GM12878 (cell line): ENCODE results near the gene NR1I3. TPM values are rescaled to one million over a fixed set of nuclear protein-coding genes. Genes with fewer than 3 reads are reported as not detected.

Source experiments
- BHLHE40 ChIP-seq, 2 experiments: fragments of 450-650 bp in 1 of 2; IDR thresholded peaks; 2 replicates each; pipeline ENCODE4 v1.6.1; 2011 to 2017; ENCODE audit warnings: low read depth in 2 of 2, borderline replicate concordance in 1 of 2, improper control_type of control experiment in 1 of 2, low read length in 1 of 2, mild to moderate bottlenecking in 1 of 2
- CEBPZ ChIP-seq: fragments of 150-350 bp; IDR thresholded peaks from 2 replicates; pipeline ENCODE4 v1.6.1; 2016; ENCODE audit warnings: low read depth, low read length
- E4F1 ChIP-seq: fragments of 450-650 bp; IDR thresholded peaks from 2 replicates; pipeline ENCODE4 v1.6.1; 2018; ENCODE audit warnings: borderline replicate concordance, mild to moderate bottlenecking; ENCODE audit not compliant: partially characterized antibody
- EGR1 ChIP-seq, 2 experiments: IDR thresholded peaks; 1 replicate in 1 of 2; 2 replicates in 1 of 2; pipeline ENCODE4 v1.6.1; 2011 to 2012; ENCODE audit warnings: low read depth in 2 of 2, low read length in 2 of 2, borderline replicate concordance in 1 of 2, mild to moderate bottlenecking in 1 of 2, moderate library complexity in 1 of 2
- GATAD2B ChIP-seq: fragments of 450-650 bp; conservative IDR thresholded peaks from 2 replicates; pipeline ENCODE4 v1.6.1; 2017; ENCODE audit warnings: low read depth, mild to moderate bottlenecking, moderate library complexity
- MAX ChIP-seq: IDR thresholded peaks from 2 replicates; pipeline ENCODE4 v1.6.1; 2012; ENCODE audit warnings: low read depth, low read length, improper control_type of control experiment
- MEF2A ChIP-seq: IDR thresholded peaks from 2 replicates; pipeline ENCODE4 v1.6.1; 2011; ENCODE audit warnings: low read depth, mild to moderate bottlenecking, low read length, moderate library complexity; ENCODE audit not compliant: insufficient read depth
- MEF2B ChIP-seq: fragments of 450-650 bp; IDR thresholded peaks from 2 replicates; pipeline ENCODE4 v1.6.1; 2018; ENCODE audit warnings: mild to moderate bottlenecking, moderate library complexity; ENCODE audit not compliant: partially characterized antibody, poor library complexity, severe bottlenecking
- MLLT1 ChIP-seq: fragments of 450-650 bp; IDR thresholded peaks from 2 replicates; pipeline ENCODE4 v1.6.1; 2016; ENCODE audit warnings: mild to moderate bottlenecking
- NFXL1 ChIP-seq: fragments of 450-650 bp; IDR thresholded peaks from 2 replicates; pipeline ENCODE4 v1.6.1; 2017; ENCODE audit warnings: antibody characterized with exemption, mild to moderate bottlenecking, borderline replicate concordance
- NR2F1 ChIP-seq: fragments of 450-650 bp; conservative IDR thresholded peaks from 2 replicates; pipeline ENCODE4 v1.6.1; 2017; ENCODE audit warnings: mild to moderate bottlenecking
- PML ChIP-seq: IDR thresholded peaks from 2 replicates; pipeline ENCODE4 v1.6.1; 2012; ENCODE audit warnings: low read length, inconsistent platforms
- POLR2AphosphoS5 ChIP-seq: IDR thresholded peaks from 2 replicates; pipeline ENCODE4 v1.6.1; 2011; ENCODE audit warnings: mild to moderate bottlenecking, low read length, inconsistent platforms
- RUNX3 ChIP-seq: IDR thresholded peaks from 2 replicates; pipeline ENCODE4 v1.6.1; 2012; ENCODE audit warnings: low read length, inconsistent platforms
- SMC3 ChIP-seq: IDR thresholded peaks from 2 replicates; pipeline ENCODE4 v1.6.1; 2011; ENCODE audit warnings: low read length, improper control_type of control experiment, borderline replicate concordance
- SPI1 ChIP-seq: IDR thresholded peaks from 2 replicates; pipeline ENCODE4 v1.6.1; 2011; ENCODE audit warnings: low read depth, mild to moderate bottlenecking, low read length, moderate library complexity, borderline replicate concordance; ENCODE audit not compliant: insufficient read depth
- SREBF1 ChIP-seq: IDR thresholded peaks from 2 replicates; pipeline ENCODE4 v1.6.1; 2012; ENCODE audit warnings: mild to moderate bottlenecking, low read length
- STAT1 ChIP-seq: fragments of 450-650 bp; conservative IDR thresholded peaks from 2 replicates; pipeline ENCODE4 v1.6.1; 2014; ENCODE audit warnings: antibody characterized with exemption, mild to moderate bottlenecking
- TBL1XR1 ChIP-seq: IDR thresholded peaks from 2 replicates; pipeline ENCODE4 v1.6.1; 2012; ENCODE audit warnings: low read depth, low read length, improper control_type of control experiment
- USF1 ChIP-seq: IDR thresholded peaks from 2 replicates; pipeline ENCODE4 v1.6.1; 2011; ENCODE audit warnings: borderline replicate concordance, low read depth, mild to moderate bottlenecking, moderate library complexity, mixed read lengths, low read length; ENCODE audit not compliant: insufficient read depth; ENCODE audit errors: extremely low read length
- WRNIP1 ChIP-seq: IDR thresholded peaks from 2 replicates; pipeline ENCODE4 v1.6.1; 2011; ENCODE audit warnings: low read depth, low read length, improper control_type of control experiment, borderline replicate concordance
- YBX1 ChIP-seq: fragments of 450-650 bp; IDR thresholded peaks from 2 replicates; pipeline ENCODE4 v1.6.1; 2016; ENCODE audit warnings: antibody characterized with exemption
- polyA plus RNA-seq, 11 experiments: library from polyadenylated mRNA; depleted of rRNA in 4 of 11; unstranded in 6 of 11; stranded (reverse) in 5 of 11; fragments of >200 nt; fragmentation: Nextera tagmentation in 4 of 11; fragmentation: Illumina TruSeq in 1 of 11; extraction: Ambion mirVana in 4 of 11; extraction: Trizol in 1 of 11; gene quantifications; 1 replicate in 1 of 11; 2 replicates in 10 of 11; pipeline versions ENCODE4 v1.2.1 to v1.2.3, GENCODE V29; 2011 to 2016; ENCODE audit warnings: inconsistent platforms in 2 of 11, missing spikeins in 2 of 11, low read depth in 1 of 11
- total RNA-seq, 4 experiments: library from RNA; depleted of rRNA in 3 of 4; stranded (reverse); fragments of >200 nt in 3 of 4; fragmentation: Illumina TruSeq in 1 of 4; extraction: Trizol in 1 of 4; gene quantifications; 2 replicates each; pipeline versions ENCODE4 v1.2.1 to v1.2.3, GENCODE V29; 2013 to 2021

Gene NR1I3
- total and polyA plus RNA-seq, 10 of the 15 experiments (the other 5 are each of a cell fraction or from before 2014, with no cell fraction given) = 0.13 to 0.52 (median 0.24) TPM; not detected in 7

- no peak; the same call in 1 of the 2 replicates for TF ChIP-seq GATAD2B
- no peak for TF ChIP-seq EGR1 (IDR thresholded peaks at IDR 0.05; ENCODE audit: borderline replicate concordance in 1 of 2, low read depth in 2 of 2, low read length in 2 of 2)
- no peak for TF ChIP-seq NFXL1
- TF ChIP-seq YBX1 = no peak
- no peak for TF ChIP-seq CEBPZ
- TF ChIP-seq RUNX3 = no peak
- no peak for TF ChIP-seq NR2F1
- peak; percentile 60; the same call in 1 of the 2 replicates for TF ChIP-seq SPI1
- no peak for TF ChIP-seq MEF2A
- no peak for TF ChIP-seq TBL1XR1
- peak; percentile 78; the same call in 1 of the 2 replicates for TF ChIP-seq SMC3
- no peak for TF ChIP-seq MAX
- TF ChIP-seq MEF2B = no peak
- TF ChIP-seq MLLT1 = 0 out of 2 replicates have a peak, but pooled peaks have one; percentile 20
- TF ChIP-seq E4F1 = no peak
- no peak for TF ChIP-seq USF1
- TF ChIP-seq BHLHE40 (IDR thresholded peaks at IDR 0.05; ENCODE audit: borderline replicate concordance in 1 of 2, low read depth in 2 of 2, low read length in 1 of 2) = 0 out of 4 replicates have a peak, but pooled peaks of 1 of the 2 experiments have one; percentile 14
- TF ChIP-seq PML = no peak
- TF ChIP-seq WRNIP1 = no peak
- TF ChIP-seq SREBF1 = no peak
- TF ChIP-seq STAT1 = no peak
- no peak for TF ChIP-seq POLR2AphosphoS5
These were observed 28.1 kb downstream of the NR1I3 start (continued) for GRCh38 chr1:161209790-161210409.
